ENCODE results near the gene HGS.

The HGS gene

DNA sequence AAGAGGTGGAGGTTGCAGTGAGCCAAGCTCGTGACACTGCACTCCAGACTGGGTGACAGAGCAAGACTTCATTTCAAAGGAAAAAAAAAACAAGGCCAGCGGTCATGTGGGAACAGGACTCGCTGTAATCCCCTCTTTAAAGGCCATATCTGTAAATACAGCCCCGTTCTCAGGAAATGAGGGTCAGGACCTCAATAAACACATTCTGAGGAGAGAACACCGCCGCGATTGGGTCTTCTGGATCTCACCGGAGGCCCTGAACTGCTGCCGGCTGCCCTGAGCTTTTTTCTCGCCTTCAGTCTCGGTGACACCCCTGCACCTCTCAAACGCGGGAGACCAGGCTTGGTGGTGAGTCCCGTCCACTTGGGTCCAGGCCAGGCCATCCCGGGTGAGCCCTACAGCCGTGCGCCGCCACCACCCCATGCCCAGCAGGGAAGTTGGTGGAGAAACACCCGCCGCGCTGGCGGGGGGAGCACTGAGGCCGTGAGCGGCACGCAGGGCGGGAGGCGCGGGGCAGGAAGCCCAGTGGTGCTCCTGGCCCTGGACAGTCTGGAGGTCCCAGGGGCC is 56.7 kb downstream of the HGS start:
- H3K9ac ChIP-seq (ENCODE audit: low read length) = no peak overlapping the region
- H3K9me3 ChIP-seq (ENCODE audit: control insufficient read depth, insufficient read depth, low read depth, low read length) = no peaks in the 10 kb centered on the region
- no peak overlapping the region for H3K27ac ChIP-seq (ENCODE audit: low read depth, low read length)
- H3K27me3 ChIP-seq (ENCODE audit: control insufficient read depth, insufficient read depth, low read length) = peaks cover 12% of the 10 kb centered on the region; the same call in 1 of the 2 replicates
- peaks cover 8% of the 10 kb centered on the region for H3K4me1 ChIP-seq (ENCODE audit: control insufficient read depth, insufficient read depth, low read length)
- no peak overlapping the region for H3K4me3 ChIP-seq (ENCODE audit: low read depth, low read length)
- no peaks in the 10 kb centered on the region for H3K36me3 ChIP-seq (ENCODE audit: control insufficient read depth, insufficient read depth, low read length)

DNA sequence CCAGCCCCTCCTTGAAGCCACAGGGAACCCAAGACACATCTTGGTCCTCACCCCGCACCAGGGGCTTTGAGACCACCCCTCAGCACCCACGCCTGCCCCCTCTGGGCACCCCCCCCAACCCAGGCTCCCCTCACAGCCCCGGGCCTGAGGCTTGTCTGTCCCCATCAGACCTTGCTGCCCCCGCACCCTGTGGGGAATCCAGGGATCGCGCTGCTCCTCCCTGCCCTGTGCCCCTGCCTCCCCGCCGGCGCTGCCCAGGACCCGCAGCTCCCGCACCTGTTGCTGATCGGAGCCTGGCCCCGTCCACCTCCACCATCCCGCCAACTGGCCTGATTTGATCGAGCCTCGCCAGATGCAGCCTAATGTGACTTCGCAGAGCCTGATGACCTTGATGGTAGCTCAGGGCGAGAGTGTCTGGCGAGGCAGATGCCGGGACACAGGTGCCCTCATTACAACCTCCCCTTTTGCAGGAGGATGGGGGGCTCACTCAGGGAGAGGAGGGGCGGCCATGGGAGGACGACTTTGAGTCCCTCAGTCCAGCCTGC is 57.3 kb downstream of the HGS start:
- H3K36me3 ChIP-seq (ENCODE audit: control insufficient read depth, insufficient read depth, low read length) = no peaks in the 10 kb centered on the region
- no peaks in the 10 kb centered on the region for H3K9me3 ChIP-seq (ENCODE audit: control insufficient read depth, insufficient read depth, low read depth, low read length)
- H3K9ac ChIP-seq (ENCODE audit: low read length) = no peak overlapping the region
- peaks cover 2% of the 10 kb centered on the region; the same call in 1 of the 2 replicates for H3K4me1 ChIP-seq (ENCODE audit: control insufficient read depth, insufficient read depth, low read length)
- H3K27me3 ChIP-seq (ENCODE audit: control insufficient read depth, insufficient read depth, low read length) = peaks cover 5% of the 10 kb centered on the region; the same call in 1 of the 2 replicates
- no peak overlapping the region for H3K27ac ChIP-seq (ENCODE audit: low read depth, low read length)
- no peak overlapping the region for H3K4me3 ChIP-seq (ENCODE audit: low read depth, low read length)

GRCh38 chr17:81741594-81742452 is 58.0 kb downstream of the HGS start:
- Histone ChIP-seq H3K4me3 (ENCODE audit: low read depth, low read length) (no peak overlapping the region), H3K9ac (ENCODE audit: low read length) (no peak overlapping the region), H3K36me3 (ENCODE audit: control insufficient read depth, insufficient read depth, low read length) (no peaks in the 10 kb centered on the region)

More at GRCh38 chr17:81741594-81742452, 58.0 kb downstream of the HGS start:
- no peaks in the 10 kb centered on the region for H3K9me3 ChIP-seq (ENCODE audit: control insufficient read depth, insufficient read depth, low read depth, low read length)
- no peak overlapping the region for H3K27ac ChIP-seq (ENCODE audit: low read depth, low read length)
- H3K27me3 ChIP-seq (ENCODE audit: control insufficient read depth, insufficient read depth, low read length) = peaks cover 3% of the 10 kb centered on the region; the same call in 1 of the 2 replicates
- H3K4me1 ChIP-seq (ENCODE audit: control insufficient read depth, insufficient read depth, low read length) = no peaks in the 10 kb centered on the region
